Prostate gland (tissue), 2 donors: Measurements from ENCODE around the gene PTRH1.

Experiments
- POLR2AphosphoS5 ChIP-seq: sonication (generic); formaldehyde crosslinking; IDR thresholded peaks from one replicate; pipeline ENCODE4 v1.6.1; 2017; ENCODE audit warnings: antibody characterized with exemption
- TF ChIP-seq, protein P1 (sequence below), 4 experiments: fragments of 200-600 bp in 2 of 4; fragments of 450-650 bp in 2 of 4; sonication (generic) in 2 of 4; IDR thresholded peaks; 1 replicate in 3 of 4; 2 replicates in 1 of 4; pipeline ENCODE4 v1.5.1; 2016 to 2019; ENCODE audit warnings: antibody characterized with exemption in 4 of 4, mild to moderate bottlenecking in 2 of 4, moderate library complexity in 2 of 4

DNA sequence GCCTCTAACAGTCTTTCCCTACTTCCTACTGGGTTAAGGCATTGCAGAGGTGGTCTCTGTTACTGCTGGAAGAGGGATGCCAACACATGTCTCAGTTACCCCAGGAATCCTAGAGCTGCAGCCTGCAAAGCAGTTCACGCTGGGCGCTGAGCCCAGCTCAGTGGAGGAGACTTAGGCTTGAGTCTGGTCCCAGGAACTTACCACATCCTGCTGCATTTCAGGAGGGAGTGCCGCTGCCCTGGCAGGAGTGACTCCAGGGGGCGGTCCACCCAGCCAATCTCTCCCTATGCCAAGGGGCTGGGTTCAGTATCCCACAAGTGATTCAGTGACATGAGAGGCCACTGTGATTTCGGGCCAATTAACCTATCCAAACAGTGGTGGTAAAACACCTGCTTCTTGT lies 8.0 kb upstream of the PTRH1 start:
- TF ChIP-seq POLR2AphosphoS5: no peak
- TF ChIP-seq, protein P1, sequence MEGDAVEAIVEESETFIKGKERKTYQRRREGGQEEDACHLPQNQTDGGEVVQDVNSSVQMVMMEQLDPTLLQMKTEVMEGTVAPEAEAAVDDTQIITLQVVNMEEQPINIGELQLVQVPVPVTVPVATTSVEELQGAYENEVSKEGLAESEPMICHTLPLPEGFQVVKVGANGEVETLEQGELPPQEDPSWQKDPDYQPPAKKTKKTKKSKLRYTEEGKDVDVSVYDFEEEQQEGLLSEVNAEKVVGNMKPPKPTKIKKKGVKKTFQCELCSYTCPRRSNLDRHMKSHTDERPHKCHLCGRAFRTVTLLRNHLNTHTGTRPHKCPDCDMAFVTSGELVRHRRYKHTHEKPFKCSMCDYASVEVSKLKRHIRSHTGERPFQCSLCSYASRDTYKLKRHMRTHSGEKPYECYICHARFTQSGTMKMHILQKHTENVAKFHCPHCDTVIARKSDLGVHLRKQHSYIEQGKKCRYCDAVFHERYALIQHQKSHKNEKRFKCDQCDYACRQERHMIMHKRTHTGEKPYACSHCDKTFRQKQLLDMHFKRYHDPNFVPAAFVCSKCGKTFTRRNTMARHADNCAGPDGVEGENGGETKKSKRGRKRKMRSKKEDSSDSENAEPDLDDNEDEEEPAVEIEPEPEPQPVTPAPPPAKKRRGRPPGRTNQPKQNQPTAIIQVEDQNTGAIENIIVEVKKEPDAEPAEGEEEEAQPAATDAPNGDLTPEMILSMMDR (IDR thresholded peaks at IDR 0.05): no peak
